ENCODE data around the gene NPIPA5. TPM values are rescaled to one million over a fixed set of nuclear protein-coding genes. Genes with fewer than 3 reads are reported as not detected.
"Not testable (repeated sequence)": the region's sequence is repeated elsewhere in the genome, so short reads cannot be mapped to it uniquely, and the experiment has no call there.

NPIPA5 gene
- polyA plus RNA-seq, 3 donors: 3.7 to 36.9 (median 22.0) TPM

DNA sequence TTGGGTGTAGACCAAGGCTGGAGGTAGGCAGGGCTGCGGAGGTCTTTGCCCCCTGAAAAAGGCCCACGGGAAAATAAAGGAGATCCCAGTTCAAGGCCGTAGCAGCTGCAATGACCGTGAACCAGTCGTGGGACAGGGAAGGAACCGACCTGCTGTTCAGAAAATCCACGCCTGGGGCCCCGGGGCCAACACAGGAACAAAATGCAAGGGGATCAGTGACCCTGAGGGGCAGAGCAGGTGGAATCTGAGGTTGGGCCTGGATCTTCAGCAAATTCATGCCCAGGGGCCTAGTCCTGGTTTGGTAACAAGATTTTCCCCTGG, 18.4 kb upstream of the NPIPA5 start:
- WGBS, 3 donors: 34 to 88% (median 87%) methylated on average over 8 of the region's 8 CpGs
- H3K27ac ChIP-seq (ENCODE audit: low read depth, low read length): not testable (repeated sequence)

DNA sequence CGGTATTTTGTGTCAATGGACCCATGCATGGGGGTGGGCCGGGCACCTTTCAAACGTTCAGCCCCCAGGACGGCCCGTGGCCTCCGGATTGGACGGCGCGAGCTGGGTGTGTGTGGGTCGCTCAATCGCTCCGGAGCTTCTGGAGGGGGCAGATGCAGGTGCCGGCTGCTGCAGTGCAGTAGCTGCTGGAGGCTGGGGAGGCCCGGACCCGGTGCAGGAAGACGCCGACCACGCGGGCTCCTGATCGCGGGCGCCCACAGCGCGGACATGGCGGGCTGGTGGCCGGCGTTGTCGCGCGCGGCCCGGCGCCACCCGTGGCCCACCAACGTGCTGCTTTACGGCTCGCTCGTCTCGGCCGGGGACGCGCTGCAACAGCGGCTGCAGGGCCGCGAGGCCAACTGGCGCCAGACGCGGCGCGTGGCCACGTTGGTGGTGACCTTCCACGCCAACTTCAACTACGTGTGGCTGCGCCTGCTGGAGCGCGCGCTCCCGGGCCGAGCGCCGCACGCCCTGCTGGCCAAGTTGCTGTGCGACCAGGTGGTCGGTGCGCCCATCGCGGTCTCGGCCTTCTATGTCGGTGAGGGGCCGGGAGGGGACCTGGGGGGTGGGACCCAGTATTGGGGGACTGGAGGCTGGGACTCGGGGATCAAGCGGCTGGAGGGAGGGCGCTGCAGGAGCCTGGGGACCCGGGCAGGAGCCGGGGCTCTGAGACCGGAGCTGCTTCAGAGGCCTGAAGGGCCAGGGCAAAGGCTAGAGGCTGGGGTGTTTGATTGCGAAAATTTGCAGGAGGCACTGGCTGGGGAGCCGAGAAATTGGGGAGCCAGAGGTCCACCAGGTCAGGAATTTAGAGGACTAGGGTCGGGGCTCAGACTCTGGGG, 17.8 kb upstream of the NPIPA5 start, which contains the start of gene MPV17L:
TSS of gene MPV17L (plus strand) at position 124 of the 878 bp plus-strand sequence. CDS start at position 268, 144 bp downstream.
- WGBS, 3 donors: 1 to 5% (median 4%) methylated on average over 74 to 79 of the region's 79 CpGs
- H3K27ac ChIP-seq (ENCODE audit: low read depth, low read length): not testable (repeated sequence)

DNA sequence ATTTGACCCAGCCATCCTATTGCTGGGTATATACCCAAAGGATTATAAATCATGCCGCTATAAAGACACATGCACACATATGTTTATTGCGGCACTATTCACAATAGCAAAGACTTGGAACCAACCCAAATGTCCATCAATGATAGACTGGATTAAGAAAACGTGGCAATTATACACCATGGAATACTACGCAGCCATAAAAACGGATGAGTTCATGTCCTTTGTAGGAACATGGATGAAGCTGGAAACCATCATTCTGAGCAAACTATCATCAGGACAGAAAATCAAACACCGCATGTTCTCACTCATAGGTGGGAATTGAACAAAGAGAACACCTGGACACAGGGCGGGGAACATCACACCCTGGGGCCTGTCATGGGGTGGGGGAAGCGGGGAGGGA, 14.9 kb upstream of the NPIPA5 start:
- WGBS, 3 donors: 89 to 92% (median 91%) methylated on average over 7 of the region's 8 CpGs
- not testable (repeated sequence) for H3K27ac ChIP-seq (ENCODE audit: low read depth, low read length)

DNA sequence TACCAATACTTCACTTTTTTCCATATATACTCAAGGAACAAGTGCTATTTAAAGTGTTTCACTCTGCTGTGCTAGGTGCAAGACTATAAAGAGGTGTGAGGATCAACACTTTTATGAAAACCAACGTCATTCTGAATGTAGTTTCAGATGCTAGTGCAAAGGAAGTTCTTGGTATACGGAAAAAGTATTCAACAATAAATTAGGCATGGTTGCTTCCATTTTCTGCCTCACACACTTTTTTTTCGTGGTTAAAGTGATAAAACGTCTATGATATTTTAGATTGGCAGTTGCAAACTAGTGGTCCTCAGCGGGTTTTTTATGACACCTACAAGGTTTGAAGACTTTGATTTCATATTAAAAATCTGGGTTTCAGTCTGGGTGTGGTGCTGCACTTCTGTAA, 11.8 kb upstream of the NPIPA5 start:
- H3K27ac ChIP-seq (ENCODE audit: low read depth, low read length): not testable (repeated sequence)
- 77 to 90% (median 77%) methylated on average over 5 of the region's 5 CpGs for WGBS, 3 donors

DNA sequence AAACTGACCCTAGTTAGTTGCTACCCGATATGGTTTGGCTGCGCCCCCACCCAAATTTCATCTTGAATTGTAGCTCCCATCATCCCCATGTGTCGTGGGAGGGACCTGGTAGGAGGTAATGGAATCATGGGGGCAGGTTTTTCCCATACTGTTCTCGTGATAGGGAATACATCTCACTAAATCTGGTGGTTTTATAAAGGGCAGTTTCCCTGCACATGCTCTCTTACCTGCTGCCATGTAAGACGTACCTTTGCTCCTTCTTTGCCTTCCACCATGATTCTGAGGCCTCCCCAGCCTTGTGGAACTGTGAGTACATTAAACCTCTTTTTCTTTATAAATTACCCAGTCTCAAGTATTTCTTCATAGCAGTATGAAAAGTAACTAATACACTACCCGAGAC, 10.0 kb upstream of the NPIPA5 start:
- 68 to 85% (median 84%) methylated on average over 6 of the region's 6 CpGs for WGBS, 3 donors
- not testable (repeated sequence) for H3K27ac ChIP-seq (ENCODE audit: low read depth, low read length)

DNA sequence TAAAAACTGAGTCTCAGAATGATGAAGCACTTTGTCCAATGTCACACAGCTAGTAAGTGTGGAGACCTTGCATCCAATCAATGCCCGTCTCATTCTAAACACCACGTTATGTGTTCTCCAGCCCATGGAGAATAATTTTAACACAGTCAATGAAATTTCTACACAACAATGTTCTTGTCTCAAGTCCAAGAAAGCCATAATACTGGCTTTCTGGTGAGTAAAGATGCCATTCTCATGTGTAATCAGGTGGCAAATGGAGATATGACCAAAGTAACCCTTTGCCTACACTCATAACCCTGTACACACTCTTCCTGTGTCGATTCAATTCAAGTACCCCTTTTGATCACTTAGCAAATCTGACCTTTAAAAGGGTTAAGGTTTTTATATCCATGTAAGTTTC, 4.7 kb upstream of the NPIPA5 start:
- H3K27ac ChIP-seq (ENCODE audit: low read depth, low read length): not testable (repeated sequence)
- WGBS, 3 donors: 18 to 68% (median 56%) methylated on average over 3 of the region's 3 CpGs

DNA sequence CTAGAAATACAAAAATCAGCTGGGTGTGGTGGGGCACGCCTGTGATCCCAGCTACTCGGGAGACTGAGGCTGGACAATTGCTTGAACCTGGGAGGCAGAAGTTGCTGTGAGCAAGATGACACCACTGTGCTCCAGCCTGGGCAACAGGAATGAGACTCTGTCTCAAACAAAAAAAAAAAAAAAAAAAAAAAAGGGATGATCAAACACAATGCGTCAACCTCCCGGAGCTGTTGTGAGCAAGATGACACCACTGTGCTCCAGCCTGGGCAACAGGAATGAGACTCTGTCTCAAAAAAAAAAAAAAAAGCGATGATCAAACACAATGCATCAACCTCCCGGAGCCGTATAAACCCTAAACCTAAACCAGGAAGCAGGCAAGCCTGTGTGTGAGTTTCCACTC, 20.6 kb downstream of the NPIPA5 start:
- H3K27ac ChIP-seq (ENCODE audit: low read depth, low read length): not testable (repeated sequence)
- 84 to 100% (median 90%) methylated on average over 2 to 3 of the region's 7 CpGs for WGBS, 3 donors

DNA sequence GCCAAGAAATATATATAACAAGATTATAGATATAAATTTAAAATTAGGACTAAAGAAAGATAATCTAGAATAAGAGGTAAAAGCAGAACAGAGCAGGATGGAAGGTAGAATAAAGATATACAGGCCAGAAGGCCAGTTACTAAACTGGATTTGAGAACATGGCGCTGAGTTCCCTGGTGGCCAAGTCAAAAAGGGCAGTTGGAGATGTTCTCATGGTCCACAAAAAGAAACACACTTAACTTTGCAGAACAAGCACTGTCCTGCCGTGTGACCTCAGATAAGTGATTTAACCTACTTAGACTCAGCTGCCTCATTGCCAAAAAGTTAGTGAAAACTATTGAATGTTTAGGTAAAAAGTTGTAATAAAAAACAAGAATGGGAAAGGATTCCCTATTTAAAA, 23.2 kb downstream of the NPIPA5 start:
- no CpG with 5 or more reads among the region's 2 CpGs for WGBS, 3 donors

DNA sequence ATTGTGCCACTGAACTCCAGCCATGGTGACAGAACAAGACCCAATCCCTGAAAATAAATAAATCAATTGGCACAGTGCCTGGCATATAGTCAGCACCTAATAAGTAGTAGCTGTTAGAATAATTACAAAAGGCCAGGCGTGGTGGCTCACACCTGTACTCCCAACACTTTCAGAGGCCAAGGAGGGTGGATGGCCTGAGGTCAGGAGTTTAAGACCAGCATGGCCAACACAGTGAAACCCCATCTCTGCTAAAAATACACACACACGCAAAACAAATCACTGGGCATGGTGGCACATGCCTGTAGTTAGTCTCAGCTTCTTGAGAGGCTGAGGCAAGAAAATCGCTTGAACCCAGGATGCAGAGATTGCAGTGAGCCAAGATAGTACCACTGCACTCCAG, 25.2 kb downstream of the NPIPA5 start:
- WGBS, 3 donors: 65 to 78% (median 77%) methylated on average over 1 of the region's 3 CpGs
- not testable (repeated sequence) for H3K27ac ChIP-seq (ENCODE audit: low read depth, low read length)

More for the DNA sequence above, 23.2 kb downstream of the NPIPA5 start:
- H3K27ac ChIP-seq (ENCODE audit: low read depth, low read length): not testable (repeated sequence)

DNA sequence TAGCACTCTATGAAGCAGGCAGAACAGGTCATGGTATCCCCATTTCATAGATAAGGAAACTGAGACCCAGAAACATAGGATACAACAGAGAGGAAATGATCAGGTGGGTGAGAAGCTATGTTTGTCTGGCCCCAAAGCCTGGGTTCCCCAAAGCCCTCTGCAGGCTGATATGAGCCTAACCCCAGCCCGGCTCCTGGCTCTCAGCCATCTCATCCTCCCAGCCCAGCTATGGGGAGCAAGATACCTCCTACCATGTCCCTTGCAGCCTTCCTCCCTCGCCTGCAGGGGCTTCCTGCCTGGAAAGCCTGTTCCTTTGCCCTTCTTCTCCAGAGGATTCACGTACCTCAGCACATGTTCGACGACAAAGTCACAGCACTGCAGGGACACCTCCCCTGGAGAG, 26.3 kb downstream of the NPIPA5 start:
- WGBS, 3 donors: no CpG with 5 or more reads among the region's 5 CpGs
- not testable (repeated sequence) for H3K27ac ChIP-seq (ENCODE audit: low read depth, low read length)

DNA sequence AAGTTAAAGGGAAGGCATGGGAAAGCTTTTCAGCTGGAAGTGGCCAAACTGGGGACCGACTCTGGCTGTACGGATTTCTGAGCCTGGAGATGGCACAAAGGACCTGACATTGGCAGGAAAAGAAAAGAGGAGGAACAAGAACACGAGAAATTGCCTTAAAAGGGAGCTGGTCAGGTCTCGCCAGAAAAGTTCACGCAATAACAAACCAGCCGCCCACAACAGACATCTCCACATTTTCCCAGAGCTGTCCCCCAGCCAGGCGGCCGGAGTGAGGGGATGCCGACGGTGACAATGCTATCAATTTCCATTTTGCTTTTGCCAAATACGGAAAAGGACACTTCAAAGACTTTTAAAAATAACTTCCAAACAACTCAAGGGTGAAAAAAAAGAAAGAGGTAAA, 26.8 kb downstream of the NPIPA5 start:
- H3K27ac ChIP-seq (ENCODE audit: low read depth, low read length): not testable (repeated sequence)
- WGBS, 3 donors: no CpG with 5 or more reads among the region's 11 CpGs

DNA sequence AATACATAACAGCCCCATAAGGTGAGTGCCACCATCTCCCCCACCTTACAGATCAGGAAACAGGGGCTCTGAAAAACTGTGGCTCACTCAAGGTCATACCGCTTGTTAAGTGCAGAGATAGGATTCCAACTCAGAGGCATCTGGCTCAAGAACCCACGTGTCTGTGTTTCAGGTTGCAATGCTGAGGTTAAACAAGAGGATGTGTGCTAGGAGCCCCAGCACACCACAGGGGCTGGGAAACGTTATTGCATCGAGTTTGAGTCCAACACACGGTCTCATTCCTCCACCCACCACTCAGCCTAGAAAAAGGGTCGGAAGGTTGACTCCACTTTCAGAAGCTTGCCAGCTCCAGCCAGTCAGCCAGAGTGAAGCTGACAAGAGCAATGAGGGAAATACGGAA, 29.4 kb downstream of the NPIPA5 start:
- WGBS, 3 donors: no CpG with 5 or more reads among the region's 7 CpGs
- not testable (repeated sequence) for H3K27ac ChIP-seq (ENCODE audit: low read depth, low read length)

DNA sequence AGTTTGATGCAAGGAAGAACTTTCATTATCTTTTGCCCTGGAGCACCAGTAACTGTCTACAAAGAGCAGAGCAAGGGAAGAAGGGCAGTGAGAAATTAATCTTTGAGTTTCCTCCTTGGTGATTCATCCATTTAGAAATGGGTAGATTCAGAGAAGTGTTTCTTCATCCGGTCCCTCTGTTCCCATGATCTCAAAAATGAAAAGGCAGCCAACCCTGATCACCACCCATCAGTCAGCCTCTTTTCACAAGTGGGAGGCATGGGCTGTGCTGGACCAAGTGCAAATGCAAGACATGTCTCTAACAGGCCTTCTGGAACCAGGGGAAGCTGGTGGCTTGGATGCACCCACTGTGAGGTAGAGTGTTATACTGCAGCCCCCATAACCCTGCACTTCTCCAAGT, 35.8 kb downstream of the NPIPA5 start:
- no CpG with 5 or more reads among the region's 1 CpG for WGBS, 3 donors
- not testable (repeated sequence) for H3K27ac ChIP-seq (ENCODE audit: low read depth, low read length)

DNA sequence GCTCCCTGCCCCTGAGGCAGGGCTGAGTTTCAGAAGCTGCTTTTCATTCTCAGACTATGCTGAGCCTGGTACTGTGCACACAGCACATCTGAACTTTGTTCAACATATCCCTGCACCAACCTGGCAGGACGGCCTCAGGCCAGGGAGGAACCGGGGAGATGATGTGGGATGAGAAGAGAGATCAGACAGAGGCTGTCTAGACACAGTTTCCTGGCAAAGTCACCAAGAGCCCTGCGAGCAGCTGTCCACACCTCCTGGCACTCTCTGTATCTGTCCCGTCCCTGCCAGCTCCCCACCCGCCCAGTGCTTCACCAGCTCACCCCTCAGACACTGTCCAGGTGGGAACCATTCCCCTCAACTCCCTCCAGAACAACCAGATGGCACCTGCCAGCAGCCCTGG, 39.1 kb downstream of the NPIPA5 start:
- no CpG with 5 or more reads among the region's 5 CpGs for WGBS, 3 donors
- not testable (repeated sequence) for H3K27ac ChIP-seq (ENCODE audit: low read depth, low read length)

DNA sequence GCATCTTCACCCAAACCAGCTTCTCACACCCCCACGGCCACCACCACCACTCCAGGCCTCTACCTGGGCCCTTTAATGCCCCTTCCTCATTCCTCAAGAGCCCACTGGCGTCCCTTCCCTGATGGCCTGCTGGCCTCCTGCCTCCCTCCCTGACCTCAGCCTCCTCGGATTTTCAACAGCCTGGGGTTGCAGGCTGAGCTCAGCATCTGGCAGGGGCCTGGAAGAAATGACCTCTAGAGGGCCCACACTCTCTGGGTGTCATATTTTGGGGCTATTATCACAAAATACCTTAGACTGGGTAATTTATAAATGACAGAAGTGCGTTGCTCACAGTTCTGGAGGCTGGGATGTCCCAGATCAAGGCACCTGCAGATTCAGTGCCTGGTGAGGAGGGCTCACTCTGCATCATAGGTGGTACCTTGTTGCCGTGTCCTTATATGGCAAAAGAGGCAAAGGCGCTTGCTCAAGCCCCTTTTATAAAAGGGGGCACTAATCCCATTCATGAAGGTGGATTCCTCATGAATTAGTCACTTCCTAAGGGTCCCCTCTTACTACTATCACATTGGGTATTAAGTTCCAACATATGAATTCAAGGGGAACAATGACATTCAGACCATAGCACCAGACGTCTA, 40.0 kb downstream of the NPIPA5 start:
- H3K27ac ChIP-seq (ENCODE audit: low read depth, low read length): not testable (repeated sequence)
- 35 to 60% (median 47%) methylated on average over 1 to 2 of the region's 7 CpGs for WGBS, 3 donors

DNA sequence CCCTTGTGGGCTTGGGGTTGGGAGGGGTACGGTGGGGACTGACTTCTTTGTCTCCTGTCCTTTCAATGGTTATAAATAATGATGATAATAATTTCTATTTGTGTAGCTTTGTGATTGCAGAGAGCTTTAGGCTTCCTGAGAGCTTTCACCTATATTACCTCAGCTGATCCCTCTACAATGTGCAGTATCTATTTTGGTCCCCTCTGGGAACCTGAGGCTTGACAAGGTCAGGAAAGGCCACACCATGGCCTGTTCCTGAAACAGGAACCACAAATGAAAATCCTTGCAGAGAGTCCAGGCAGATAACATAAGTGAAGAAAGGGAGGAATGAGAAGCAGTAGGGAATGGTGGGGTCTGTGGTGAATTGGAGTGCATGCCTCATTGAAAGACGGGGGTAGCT, 42.5 kb downstream of the NPIPA5 start:
- WGBS, 3 donors: no CpG with 5 or more reads among the region's 2 CpGs
- H3K27ac ChIP-seq (ENCODE audit: low read depth, low read length): not testable (repeated sequence)

DNA sequence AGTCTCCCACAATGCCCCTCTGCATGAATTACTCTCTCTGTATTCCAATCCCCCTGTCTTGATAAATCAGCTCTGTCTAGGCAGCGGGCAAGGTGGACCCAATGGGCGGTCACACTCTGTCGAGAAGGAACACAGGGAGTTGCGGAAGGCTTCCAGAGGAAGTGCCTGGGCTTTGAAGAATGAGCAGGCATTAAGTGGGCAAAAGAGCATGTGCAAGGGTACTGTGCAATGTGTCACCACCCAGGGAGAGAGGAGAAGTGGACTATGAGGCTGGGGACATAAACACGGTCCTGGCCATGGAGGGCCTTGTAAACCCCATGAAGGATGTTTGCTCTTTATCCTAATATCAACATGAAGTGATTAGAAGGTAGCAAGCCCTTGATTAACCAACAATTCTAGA, 44.1 kb downstream of the NPIPA5 start:
- not testable (repeated sequence) for H3K27ac ChIP-seq (ENCODE audit: low read depth, low read length)
- 40 to 84% (median 73%) methylated on average over 1 to 2 of the region's 5 CpGs for WGBS, 3 donors

DNA sequence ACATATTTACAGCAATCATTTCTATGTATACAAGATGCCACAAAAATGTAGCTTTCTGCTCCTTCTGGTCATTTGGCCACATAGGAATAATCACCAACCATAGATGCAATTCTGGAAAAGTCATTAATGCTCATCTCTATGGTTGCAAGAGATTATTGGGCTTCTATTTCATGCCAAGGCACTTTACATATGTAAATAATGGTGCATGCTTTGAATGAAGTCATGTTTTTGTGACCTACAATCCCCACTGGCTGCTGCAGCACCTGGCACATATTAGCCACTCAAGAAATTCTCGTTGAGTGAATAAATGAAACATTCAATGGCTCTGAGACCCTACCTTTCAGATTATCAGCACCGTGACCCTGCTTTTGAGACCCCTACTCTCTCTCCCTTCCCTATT, 47.1 kb downstream of the NPIPA5 start:
- WGBS, 3 donors: no CpG with 5 or more reads among the region's 2 CpGs
- not testable (repeated sequence) for H3K27ac ChIP-seq (ENCODE audit: low read depth, low read length)

DNA sequence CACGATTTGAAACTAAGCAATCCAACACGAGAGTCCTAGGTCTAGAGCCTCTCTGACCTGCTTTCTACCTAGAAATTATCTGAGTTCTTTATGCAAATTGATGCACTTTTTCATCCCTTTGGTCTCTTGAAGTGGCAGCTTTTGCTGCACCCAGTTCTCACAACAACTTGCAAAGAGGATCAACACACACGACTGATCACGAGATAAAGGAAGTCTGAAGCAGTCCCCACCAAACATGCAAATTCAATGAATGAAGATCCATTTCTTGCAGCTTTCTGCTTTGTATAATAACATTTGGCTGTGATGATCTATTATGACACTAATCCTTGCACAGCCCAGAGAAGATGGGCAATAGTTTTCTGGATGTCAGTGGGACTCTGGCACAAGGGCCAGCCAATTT, 53.1 kb downstream of the NPIPA5 start:
- WGBS, 3 donors: 81 to 82% (median 81%) methylated on average over 2 of the region's 4 CpGs
- H3K27ac ChIP-seq (ENCODE audit: low read depth, low read length): not testable (repeated sequence)

DNA sequence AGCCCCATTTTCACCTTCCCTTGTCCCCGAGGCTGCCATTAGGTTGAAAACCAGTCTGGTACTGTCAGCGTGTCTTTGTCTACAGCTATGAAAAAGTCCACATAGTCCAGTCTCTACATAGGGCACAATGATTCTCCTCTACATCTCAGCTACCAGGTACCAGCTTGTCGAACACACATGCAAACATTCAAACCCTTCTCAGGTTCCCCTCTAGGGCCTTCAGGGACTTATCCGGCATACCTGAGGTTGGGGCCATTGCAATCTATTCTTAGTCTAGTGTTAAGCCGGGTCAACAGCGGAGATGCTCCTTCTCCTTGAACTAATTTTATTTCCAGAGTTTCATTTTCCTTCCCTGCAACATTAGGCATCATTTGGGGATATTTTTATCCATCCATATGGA, 54.7 kb downstream of the NPIPA5 start:
- H3K27ac ChIP-seq (ENCODE audit: low read depth, low read length): not testable (repeated sequence)
- WGBS, 3 donors: 92 to 100% methylated on average over 1 to 2 of the region's 6 CpGs; no CpG with 5 or more reads in 1 of the 3 donors

Measured in adipose tissue (tissue), 3 donors.